K562 (cell line): ENCODE results near the gene HLA-DQA2. TPM values are rescaled to one million over a fixed set of nuclear protein-coding genes. Genes with fewer than 3 reads are reported as not detected.
"Not testable (repeated sequence)": the region's sequence is repeated elsewhere in the genome, so short reads cannot be mapped to it uniquely, and the experiment has no call there.

Source experiments
- ATAC-seq: fragments of 200-7000 bp; cut with Tn5 transposase; 3 replicates; pipeline ENCODE4 v1.9.1; 2020; ENCODE audit warnings: moderate library complexity
- BruUV-seq: library from RNA; stranded (reverse); fragments of 400-500 nt; replicated peaks from 2 replicates; lab custom pipeline; 2021; lab: Mats Ljungman, UMichigan
- CTCF ChIA-PET: fragments of 300-600 bp; formaldehyde crosslinking; extraction: SDS; loops from one replicate; lab custom pipeline; 2021; ENCODE audit warnings: low intra/inter-chr PET ratio; lab: Yijun Ruan, JAX
- POLR2A ChIA-PET: fragments of 300-600, 350-650 bp; sonication (Branson Sonifier 250); formaldehyde crosslinking; extraction: SDS; loops from one replicate; lab custom pipeline; 2021; ENCODE audit warnings: antibody characterized with exemption, inconsistent platforms; lab: Yijun Ruan, JAX
- DNase-seq, 4 experiments: peaks; one replicate each; pipeline versions ENCODE4 v3.0.0 to v3.0.0-alpha.2; 2011 to 2018; ENCODE audit warnings: low spot score in 3 of 4, mixed read lengths in 3 of 4; ENCODE audit errors: extremely low read depth in 1 of 4
- FAIRE-seq: peaks from 2 replicates; lab custom pipeline; 2011; peaks lifted over from hg19 to GRCh38; lab: Jason Lieb, UNC
- H2AFZ ChIP-seq: 2 replicates; pipeline ENCODE4 v1.6.0; 2011; ENCODE audit warnings: low read depth, low read length, control low read depth, inconsistent platforms
- H3K27ac ChIP-seq: fragments of 200-600 bp; 3 replicates; pipeline ENCODE4 v1.8.0; 2011; ENCODE audit warnings: low read depth, mild to moderate bottlenecking, control low read depth, inconsistent platforms, low read length, moderate library complexity, mixed read lengths; ENCODE audit errors: extremely low read depth
- H3K27me3 ChIP-seq, 2 experiments: fragments of 300-600 bp in 1 of 2; 2 replicates in 1 of 2; 3 replicates in 1 of 2; pipeline versions ENCODE4 v1.6.0 to v1.8.0; 2011; ENCODE audit warnings: inconsistent platforms in 2 of 2, low read length in 2 of 2, mild to moderate bottlenecking in 1 of 2, mixed read lengths in 1 of 2, moderate library complexity in 1 of 2; ENCODE audit not compliant: control insufficient read depth in 2 of 2, insufficient read depth in 2 of 2
- H3K36me3 ChIP-seq: fragments of 300-600 bp; 3 replicates; pipeline ENCODE4 v1.8.0; 2011; ENCODE audit warnings: mild to moderate bottlenecking, low read length, inconsistent platforms; ENCODE audit not compliant: control insufficient read depth, insufficient read depth
- H3K4me1 ChIP-seq, 2 experiments: fragments of 200-600 bp in 1 of 2; replicated peaks in 1 of 2; 2 replicates in 1 of 2; 3 replicates in 1 of 2; pipeline versions ENCODE4 v1.5.1 to v1.8.0; 2011; ENCODE audit warnings: inconsistent platforms in 2 of 2, low read length in 2 of 2, mild to moderate bottlenecking in 1 of 2, mixed read lengths in 1 of 2, moderate library complexity in 1 of 2; ENCODE audit not compliant: control insufficient read depth in 2 of 2, insufficient read depth in 2 of 2
- H3K4me2 ChIP-seq: 2 replicates; pipeline ENCODE4 v1.6.1; 2011; ENCODE audit warnings: low read length, control low read depth, inconsistent platforms, mixed read lengths; ENCODE audit not compliant: insufficient read depth
- H3K4me3 ChIP-seq: fragments of 200-600 bp; sonication (generic), shearing (Covaris generic); 2 replicates; pipeline ENCODE4 v1.5.1; 2016; ENCODE audit warnings: control low read depth, inconsistent platforms
- H3K79me2 ChIP-seq: fragments of 200-600 bp; 3 replicates; pipeline ENCODE4 v1.8.0; 2011; ENCODE audit warnings: low read length, inconsistent platforms; ENCODE audit not compliant: control insufficient read depth, insufficient read depth
- H3K9ac ChIP-seq, 2 experiments: 2 replicates each; pipeline versions ENCODE4 v1.6.0 to v1.6.1; 2011; ENCODE audit warnings: low read depth in 2 of 2, low read length in 2 of 2, control low read depth in 1 of 2, inconsistent platforms in 1 of 2, mild to moderate bottlenecking in 1 of 2, mixed read lengths in 1 of 2; ENCODE audit not compliant: insufficient read depth in 1 of 2
- H3K9me1 ChIP-seq: one replicate; pipeline ENCODE4 v1.6.0; 2011; ENCODE audit warnings: inconsistent platforms, mild to moderate bottlenecking, low read length, moderate library complexity; ENCODE audit not compliant: control insufficient read depth, insufficient read depth
- H3K9me3 ChIP-seq: replicated peaks from 2 replicates; pipeline ENCODE4 v1.5.1; 2011; ENCODE audit warnings: low read depth, low read length, inconsistent platforms; ENCODE audit not compliant: control insufficient read depth, insufficient read depth
- H4K20me1 ChIP-seq: replicated peaks from 2 replicates; pipeline ENCODE4 v1.6.1; 2011; ENCODE audit warnings: low read length, inconsistent platforms, mixed read lengths; ENCODE audit not compliant: control insufficient read depth, insufficient read depth
- CEBPB ChIP-seq: fragments of 450-650 bp; IDR thresholded peaks from 2 replicates; pipeline ENCODE4 v1.6.1; 2016; ENCODE audit warnings: missing genetic modification characterization, missing compliant biosample characterization
- HLTF ChIP-seq: fragments of 450-650 bp; IDR thresholded peaks from 2 replicates; pipeline ENCODE4 v1.6.1; 2016
- SP2 ChIP-seq: IDR thresholded peaks from 2 replicates; pipeline ENCODE4 v1.6.1; 2011; ENCODE audit warnings: mild to moderate bottlenecking, low read depth, low read length, moderate library complexity; ENCODE audit not compliant: poor library complexity, severe bottlenecking; ENCODE audit errors: extremely low read depth
- TEAD2 ChIP-seq: fragments of 450-650 bp; IDR thresholded peaks from 2 replicates; pipeline ENCODE4 v1.6.1; 2016; ENCODE audit warnings: missing genetic modification characterization, control low read depth, missing compliant biosample characterization
- ZFP30 ChIP-seq: fragments of 250-450 bp; sonication (Bioruptor Pico); IDR thresholded peaks from 2 replicates; pipeline ENCODE4 v1.8.0; 2022; ENCODE audit warnings: moderate library complexity, mild to moderate bottlenecking, inconsistent platforms, borderline replicate concordance
- WGBS: fragments of 100-300 bp; shearing (Covaris generic); methylation state at CpG from one replicate; pipeline ENCODE4 v1.1.6; 2016; ENCODE audit warnings: low coverage, mixed read lengths; ENCODE audit not compliant: insufficient coverage; ENCODE audit errors: missing lambda C conversion rate; 5-methylcytosine and 5-hydroxymethylcytosine counted together
- in situ Hi-C: fragments of 300-500 bp; cut with MboI; formaldehyde crosslinking; loops from 4 replicates; pipeline ENCODE4 v1.15.0; 2018; ENCODE audit warnings: inconsistent platforms, mixed read lengths
- intact Hi-C: fragments of 100-400 bp; cut with micrococcal nuclease; formaldehyde crosslinking; loops from 2 replicates; pipeline ENCODE4 v1.14.2; 2022
- polyA plus RNA-seq, 8 experiments: library from polyadenylated mRNA; depleted of rRNA in 4 of 8; stranded (reverse) in 5 of 8; unstranded in 3 of 8; fragments of >200 nt; fragmentation: Nextera tagmentation in 2 of 8; fragmentation: Illumina TruSeq in 1 of 8; extraction: Ambion mirVana in 2 of 8; extraction: Trizol in 1 of 8; gene quantifications; 2 replicates each; pipeline versions ENCODE4 v1.2.1 to v1.2.3, GENCODE V29; 2011 to 2014; ENCODE audit warnings: inconsistent platforms in 1 of 8, missing spikeins in 1 of 8
- total RNA-seq, 7 experiments: library from RNA; depleted of rRNA in 6 of 7; stranded (reverse); fragments of >200 nt in 6 of 7; fragmentation: Illumina TruSeq in 2 of 7; extraction: Trizol in 2 of 7; gene quantifications; 2 replicates each; pipeline versions ENCODE4 v1.2.1 to v1.2.3, GENCODE V29; 2011 to 2021; ENCODE audit warnings: low replicate concordance in 1 of 7
- TF ChIP-seq, protein P1 (sequence below), 2 experiments: IDR thresholded peaks; 2 replicates each; pipeline ENCODE4 v1.6.1; 2012; ENCODE audit warnings: improper control_type of control experiment in 2 of 2, low read depth in 2 of 2, low read length in 2 of 2, borderline replicate concordance in 1 of 2
- TF ChIP-seq, protein P2 (sequence below), 2 experiments: fragments of 450-650 bp; IDR thresholded peaks; 2 replicates each; pipeline ENCODE4 v1.6.1; 2016; ENCODE audit warnings: mild to moderate bottlenecking in 2 of 2, borderline replicate concordance in 1 of 2, low read depth in 1 of 2, moderate library complexity in 1 of 2
- TF ChIP-seq, protein P3 (sequence below): fragments of 450-650 bp; conservative IDR thresholded peaks from 2 replicates; pipeline ENCODE4 v1.6.1; 2016; ENCODE audit warnings: missing genetic modification characterization, low read depth, mild to moderate bottlenecking, control low read depth, missing compliant biosample characterization

The HLA-DQA2 gene
- total and polyA plus RNA-seq, 9 of the 15 experiments (the other 6 are each of a cell fraction or from before 2014, with no cell fraction given): not detected

DNA sequence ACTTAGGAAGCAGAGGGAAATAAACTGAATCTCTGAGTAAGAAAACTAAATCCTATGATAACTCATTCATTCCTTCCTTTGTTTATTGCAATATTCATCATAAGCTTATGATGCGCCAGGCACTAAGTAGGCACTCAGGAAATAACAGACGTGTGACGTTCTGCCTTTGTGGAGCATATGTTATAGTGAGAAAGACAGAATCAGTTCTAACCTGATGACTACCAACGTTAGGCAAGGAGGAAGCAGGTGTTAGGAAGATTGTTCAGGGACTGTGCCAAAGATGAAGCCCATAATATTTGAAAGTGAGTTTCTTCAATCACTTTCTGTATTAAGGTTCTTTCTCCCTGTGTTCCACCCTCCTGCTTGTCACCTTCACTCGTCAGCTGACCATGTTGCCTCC is 3.6 kb downstream of the HLA-DQA2 start (continued):
- TF ChIP-seq, protein P1, sequence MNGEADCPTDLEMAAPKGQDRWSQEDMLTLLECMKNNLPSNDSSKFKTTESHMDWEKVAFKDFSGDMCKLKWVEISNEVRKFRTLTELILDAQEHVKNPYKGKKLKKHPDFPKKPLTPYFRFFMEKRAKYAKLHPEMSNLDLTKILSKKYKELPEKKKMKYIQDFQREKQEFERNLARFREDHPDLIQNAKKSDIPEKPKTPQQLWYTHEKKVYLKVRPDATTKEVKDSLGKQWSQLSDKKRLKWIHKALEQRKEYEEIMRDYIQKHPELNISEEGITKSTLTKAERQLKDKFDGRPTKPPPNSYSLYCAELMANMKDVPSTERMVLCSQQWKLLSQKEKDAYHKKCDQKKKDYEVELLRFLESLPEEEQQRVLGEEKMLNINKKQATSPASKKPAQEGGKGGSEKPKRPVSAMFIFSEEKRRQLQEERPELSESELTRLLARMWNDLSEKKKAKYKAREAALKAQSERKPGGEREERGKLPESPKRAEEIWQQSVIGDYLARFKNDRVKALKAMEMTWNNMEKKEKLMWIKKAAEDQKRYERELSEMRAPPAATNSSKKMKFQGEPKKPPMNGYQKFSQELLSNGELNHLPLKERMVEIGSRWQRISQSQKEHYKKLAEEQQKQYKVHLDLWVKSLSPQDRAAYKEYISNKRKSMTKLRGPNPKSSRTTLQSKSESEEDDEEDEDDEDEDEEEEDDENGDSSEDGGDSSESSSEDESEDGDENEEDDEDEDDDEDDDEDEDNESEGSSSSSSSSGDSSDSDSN (IDR thresholded peaks at IDR 0.05; ENCODE audit: borderline replicate concordance in 1 of 2, low read depth in 2 of 2, low read length in 2 of 2): no peak
- no peak for TF ChIP-seq SP2
- TF ChIP-seq HLTF: no peak
- no peak for TF ChIP-seq CEBPB (tag)
- TF ChIP-seq, protein P2, sequence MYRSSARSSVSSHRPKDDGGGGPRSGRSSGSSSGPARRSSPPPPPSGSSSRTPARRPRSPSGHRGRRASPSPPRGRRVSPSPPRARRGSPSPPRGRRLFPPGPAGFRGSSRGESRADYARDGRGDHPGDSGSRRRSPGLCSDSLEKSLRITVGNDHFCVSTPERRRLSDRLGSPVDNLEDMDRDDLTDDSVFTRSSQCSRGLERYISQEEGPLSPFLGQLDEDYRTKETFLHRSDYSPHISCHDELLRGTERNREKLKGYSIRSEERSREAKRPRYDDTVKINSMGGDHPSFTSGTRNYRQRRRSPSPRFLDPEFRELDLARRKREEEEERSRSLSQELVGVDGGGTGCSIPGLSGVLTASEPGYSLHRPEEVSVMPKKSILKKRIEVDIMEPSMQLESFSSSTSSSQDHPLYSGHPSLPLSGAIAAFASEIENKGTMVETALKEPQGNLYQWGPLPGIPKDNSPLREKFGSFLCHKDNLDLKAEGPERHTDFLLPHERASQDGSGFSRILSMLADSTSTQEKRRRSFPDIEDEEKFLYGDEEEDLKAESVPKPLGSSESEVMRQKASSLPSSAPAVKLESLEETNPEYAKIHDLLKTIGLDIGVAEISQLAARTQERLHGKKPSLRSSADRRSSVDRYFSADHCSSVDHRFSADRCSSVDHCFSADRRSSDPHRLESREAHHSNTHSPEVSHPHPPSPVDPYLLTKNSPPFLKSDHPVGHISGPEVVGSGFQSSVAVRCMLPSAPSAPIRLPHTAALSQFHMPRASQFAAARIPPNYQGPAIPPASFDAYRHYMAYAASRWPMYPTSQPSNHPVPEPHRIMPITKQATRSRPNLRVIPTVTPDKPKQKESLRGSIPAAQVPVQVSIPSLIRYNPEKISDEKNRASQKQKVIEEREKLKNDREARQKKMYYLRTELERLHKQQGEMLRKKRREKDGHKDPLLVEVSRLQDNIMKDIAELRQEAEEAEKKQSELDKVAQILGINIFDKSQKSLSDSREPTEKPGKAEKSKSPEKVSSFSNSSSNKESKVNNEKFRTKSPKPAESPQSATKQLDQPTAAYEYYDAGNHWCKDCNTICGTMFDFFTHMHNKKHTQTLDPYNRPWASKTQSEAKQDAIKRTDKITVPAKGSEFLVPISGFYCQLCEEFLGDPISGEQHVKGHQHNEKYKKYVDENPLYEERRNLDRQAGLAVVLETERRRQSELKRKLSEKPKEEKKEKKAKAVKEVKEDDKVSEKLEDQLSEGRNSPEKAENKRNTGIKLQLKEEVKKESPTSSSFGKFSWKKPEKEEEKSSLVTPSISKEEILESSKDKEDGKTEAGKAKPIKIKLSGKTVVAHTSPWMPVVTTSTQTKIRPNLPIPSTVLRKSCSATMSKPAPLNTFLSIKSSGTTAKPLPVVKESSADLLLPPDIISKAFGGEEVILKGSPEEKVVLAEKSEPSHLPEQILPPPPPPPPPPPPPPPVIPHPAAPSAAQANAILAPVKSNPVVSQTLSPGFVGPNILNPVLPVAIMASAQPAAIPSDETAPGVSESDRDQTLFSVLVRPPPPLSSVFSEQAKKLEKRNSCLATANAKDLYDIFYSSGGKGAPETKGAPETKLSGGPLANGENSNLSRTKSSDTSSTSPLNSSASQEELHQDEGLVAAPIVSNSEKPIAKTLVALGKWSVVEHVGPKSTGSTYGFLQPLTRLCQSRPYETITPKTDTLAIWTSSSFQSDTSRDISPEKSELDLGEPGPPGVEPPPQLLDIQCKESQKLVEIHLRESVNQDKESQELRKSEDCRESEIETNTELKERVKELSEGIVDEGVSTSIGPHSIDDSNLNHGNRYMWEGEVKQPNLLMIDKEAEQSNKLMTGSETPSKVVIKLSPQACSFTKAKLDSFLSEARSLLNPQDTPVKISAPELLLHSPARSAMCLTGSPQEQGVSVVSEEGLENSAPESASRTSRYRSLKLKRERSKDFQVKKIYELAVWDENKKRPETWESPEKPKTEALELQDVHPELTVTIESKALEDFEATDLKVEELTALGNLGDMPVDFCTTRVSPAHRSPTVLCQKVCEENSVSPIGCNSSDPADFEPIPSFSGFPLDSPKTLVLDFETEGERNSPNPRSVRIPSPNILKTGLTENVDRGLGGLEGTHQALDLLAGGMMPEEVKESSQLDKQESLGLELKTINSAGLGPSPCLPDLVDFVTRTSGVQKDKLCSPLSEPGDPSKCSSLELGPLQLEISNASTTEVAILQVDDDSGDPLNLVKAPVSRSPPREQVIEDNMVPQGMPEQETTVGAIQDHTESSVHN (IDR thresholded peaks at IDR 0.05; ENCODE audit: borderline replicate concordance in 1 of 2, low read depth in 1 of 2): no peak
- no peak for TF ChIP-seq TEAD2 (tag)
- TF ChIP-seq, protein P3, sequence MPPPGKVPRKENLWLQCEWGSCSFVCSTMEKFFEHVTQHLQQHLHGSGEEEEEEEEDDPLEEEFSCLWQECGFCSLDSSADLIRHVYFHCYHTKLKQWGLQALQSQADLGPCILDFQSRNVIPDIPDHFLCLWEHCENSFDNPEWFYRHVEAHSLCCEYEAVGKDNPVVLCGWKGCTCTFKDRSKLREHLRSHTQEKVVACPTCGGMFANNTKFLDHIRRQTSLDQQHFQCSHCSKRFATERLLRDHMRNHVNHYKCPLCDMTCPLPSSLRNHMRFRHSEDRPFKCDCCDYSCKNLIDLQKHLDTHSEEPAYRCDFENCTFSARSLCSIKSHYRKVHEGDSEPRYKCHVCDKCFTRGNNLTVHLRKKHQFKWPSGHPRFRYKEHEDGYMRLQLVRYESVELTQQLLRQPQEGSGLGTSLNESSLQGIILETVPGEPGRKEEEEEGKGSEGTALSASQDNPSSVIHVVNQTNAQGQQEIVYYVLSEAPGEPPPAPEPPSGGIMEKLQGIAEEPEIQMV: no peak
- no peak for TF ChIP-seq ZFP30 (CRISPR knock-in tag)

DNA sequence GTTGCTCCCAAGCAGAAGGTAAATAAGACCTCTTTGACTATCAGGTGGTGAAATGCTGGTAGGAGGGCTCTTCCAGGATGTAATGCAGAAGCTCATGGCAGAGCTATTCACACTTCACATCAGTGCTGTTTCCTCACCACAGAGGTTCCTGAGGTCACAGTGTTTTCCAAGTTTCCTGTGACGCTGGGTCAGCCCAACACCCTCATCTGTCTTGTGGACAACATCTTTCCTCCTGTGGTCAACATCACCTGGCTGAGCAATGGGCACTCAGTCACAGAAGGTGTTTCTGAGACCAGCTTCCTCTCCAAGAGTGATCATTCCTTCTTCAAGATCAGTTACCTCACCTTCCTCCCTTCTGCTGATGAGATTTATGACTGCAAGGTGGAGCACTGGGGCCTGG is 4.5 kb downstream of the HLA-DQA2 start:
- H3K9me3 ChIP-seq, H3K79me2 ChIP-seq, FAIRE-seq, H2AFZ ChIP-seq, H3K4me3 ChIP-seq, POLR2A ChIA-PET, H3K27ac ChIP-seq, intact Hi-C loops, BruUV-seq, H3K36me3 ChIP-seq, CTCF ChIA-PET, DNase-seq, H4K20me1 ChIP-seq, H3K4me1 ChIP-seq, in situ Hi-C loops, H3K4me2 ChIP-seq, H3K9me1 ChIP-seq, ATAC-seq, H3K9ac ChIP-seq: not testable (repeated sequence)
- 0% methylated on average over 1 of the region's 1 CpG for whole genome bisulfite sequencing
- peaks cover 13 to 16% of the 10 kb centered on the region in 2 experiments; a peak in 4 of 5 replicates for H3K27me3 ChIP-seq
